SU-DHL-6 (cell line): Measurements from ENCODE around the gene KCNJ18.
"Not testable (repeated sequence)": the region's sequence is repeated elsewhere in the genome, so short reads cannot be mapped to it uniquely, and the experiment has no call there.

Experiments used
- EZH2phosphoT487 ChIP-seq: fragments of 200-600 bp; sonication (generic), shearing (Covaris generic); conservative IDR thresholded peaks from 2 replicates; pipeline ENCODE4 v1.6.1; 2018; ENCODE audit warnings: mild to moderate bottlenecking, antibody characterized with exemption, low read length, moderate library complexity, mixed read lengths
- TF ChIP-seq, protein P1 (sequence below): fragments of 200-600 bp; sonication (generic); IDR thresholded peaks from one replicate; pipeline ENCODE4 v1.5.1; 2017; ENCODE audit warnings: antibody characterized with exemption, mild to moderate bottlenecking, low read length, moderate library complexity; ENCODE audit not compliant: insufficient read depth, poor library complexity, severe bottlenecking

DNA sequence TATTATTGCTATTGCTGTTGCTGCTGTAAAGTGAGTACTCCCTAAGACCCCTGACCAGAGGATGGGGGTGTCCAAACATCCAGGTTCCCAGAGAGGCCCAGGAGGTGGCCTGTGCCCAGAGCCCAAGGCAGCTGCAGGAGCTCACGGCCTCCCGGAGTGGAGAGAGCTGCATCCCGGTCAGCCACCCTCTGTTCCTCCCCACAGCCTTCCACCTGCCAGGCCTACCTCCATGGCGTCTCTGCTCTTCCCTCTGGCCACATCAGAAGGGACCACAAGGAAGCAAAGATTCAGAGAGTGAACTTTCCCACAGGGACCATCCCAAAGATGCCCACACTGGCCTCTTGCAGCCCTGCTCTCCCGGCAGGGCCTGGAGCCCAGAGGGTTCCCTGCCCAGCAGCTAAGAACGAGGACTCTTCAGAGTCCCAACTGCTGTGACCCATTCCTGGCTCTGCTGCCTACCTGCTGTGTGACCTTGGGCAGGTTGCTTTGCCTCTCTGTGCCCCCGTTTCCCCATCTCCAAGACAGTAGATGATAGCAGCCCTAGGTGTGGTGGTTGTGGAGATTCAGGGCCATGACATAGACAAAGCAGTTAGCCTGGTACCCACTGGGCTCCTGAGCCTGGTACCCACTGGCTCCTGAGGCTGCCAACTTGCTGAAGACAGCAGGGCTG, 53.2 kb downstream of the KCNJ18 start:
- TF ChIP-seq, protein P1, sequence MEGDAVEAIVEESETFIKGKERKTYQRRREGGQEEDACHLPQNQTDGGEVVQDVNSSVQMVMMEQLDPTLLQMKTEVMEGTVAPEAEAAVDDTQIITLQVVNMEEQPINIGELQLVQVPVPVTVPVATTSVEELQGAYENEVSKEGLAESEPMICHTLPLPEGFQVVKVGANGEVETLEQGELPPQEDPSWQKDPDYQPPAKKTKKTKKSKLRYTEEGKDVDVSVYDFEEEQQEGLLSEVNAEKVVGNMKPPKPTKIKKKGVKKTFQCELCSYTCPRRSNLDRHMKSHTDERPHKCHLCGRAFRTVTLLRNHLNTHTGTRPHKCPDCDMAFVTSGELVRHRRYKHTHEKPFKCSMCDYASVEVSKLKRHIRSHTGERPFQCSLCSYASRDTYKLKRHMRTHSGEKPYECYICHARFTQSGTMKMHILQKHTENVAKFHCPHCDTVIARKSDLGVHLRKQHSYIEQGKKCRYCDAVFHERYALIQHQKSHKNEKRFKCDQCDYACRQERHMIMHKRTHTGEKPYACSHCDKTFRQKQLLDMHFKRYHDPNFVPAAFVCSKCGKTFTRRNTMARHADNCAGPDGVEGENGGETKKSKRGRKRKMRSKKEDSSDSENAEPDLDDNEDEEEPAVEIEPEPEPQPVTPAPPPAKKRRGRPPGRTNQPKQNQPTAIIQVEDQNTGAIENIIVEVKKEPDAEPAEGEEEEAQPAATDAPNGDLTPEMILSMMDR = not testable (repeated sequence)
- TF ChIP-seq EZH2phosphoT487 = not testable (repeated sequence)
